ENCODE results near the gene ZXDC. TPM values are rescaled to one million over a fixed set of nuclear protein-coding genes. Genes with fewer than 3 reads are reported as not detected.

The ZXDC gene
- total and polyA plus RNA-seq, 2 donors (not counting 3 experiments of a cell fraction or from before 2014, with no cell fraction given): 15.2 to 22.6 TPM

GRCh38 chr3:126433496-126434263, 42.0 kb downstream of the ZXDC start:
- Histone ChIP-seq H3K9me1 (replicated peaks; ENCODE audit: control insufficient read depth, extremely low read depth, insufficient read depth, low read length) (no peaks in the 10 kb centered on the region), H3K9me3 (replicated peaks; ENCODE audit: control insufficient read depth, insufficient read depth, low read length) (no peaks in the 10 kb centered on the region), H4K20me1 (replicated peaks; ENCODE audit: control insufficient read depth, extremely low read depth, insufficient read depth, low read length) (no peaks in the 10 kb centered on the region), H3K4me1 (ENCODE audit: control insufficient read depth, extremely low read depth, insufficient read depth, low read length) (no peaks in the 10 kb centered on the region), H3K27me3 (ENCODE audit: control insufficient read depth in 2 of 2, insufficient read depth in 2 of 2, low read length in 2 of 2) (no peaks in the 10 kb centered on the region), H3K27ac (ENCODE audit: insufficient read depth, low read depth, low read length) (no peak overlapping the region), H3K4me2 (ENCODE audit: insufficient read depth, low read length) (no peak overlapping the region), H3K4me3 (replicated peaks in 1 of 3; ENCODE audit: insufficient read depth in 1 of 3, low read depth in 1 of 3, low read length in 3 of 3) (no peak overlapping the region), H3K9ac (replicated peaks; ENCODE audit: extremely low read depth, insufficient read depth, low read length) (no peak overlapping the region), H2AFZ (ENCODE audit: low read depth, low read length) (no peak overlapping the region), H3K79me2 (ENCODE audit: control insufficient read depth, insufficient read depth, low read length) (no peaks in the 10 kb centered on the region), H3K36me3 (ENCODE audit: control insufficient read depth in 2 of 2, extremely low read depth in 1 of 2, insufficient read depth in 2 of 2, low read length in 2 of 2) (peaks cover 0 to 3% of the 10 kb centered on the region in 2 experiments)
- FAIRE-seq (no peak), DNase-seq (ENCODE audit: low read depth, low spot score) (no peak)
- ChIA-PET POLR2A (no interaction called here), CTCF (interaction anchor here (1.1 kb wide), 1 partner anchor 300 kb away, joined by 3 read pairs; no protein-coding TSS in a partner anchor)
- dilution Hi-C loops (cut with MboI; ENCODE audit: extremely low pct_ligation_motif_present, low sequenced_read_pairs) (no loop called here), intact Hi-C loops (cut with micrococcal nuclease) (no loop called here)
- no peak for TF ChIP-seq CTCF (IDR thresholded peaks at IDR 0.05; ENCODE audit: extremely low read depth in 1 of 2, insufficient read depth in 1 of 2, low read depth in 1 of 2, low read length in 2 of 2)
- TF ChIP-seq POLR2A (IDR thresholded peaks at IDR 0.05; ENCODE audit: low read depth, low read length): no peak
- no peak for TF ChIP-seq EZH2 (IDR thresholded peaks at IDR 0.05; ENCODE audit: borderline replicate concordance, low read depth, low read length, severe bottlenecking)
- TF ChIP-seq FOS (IDR thresholded peaks at IDR 0.05; ENCODE audit: borderline replicate concordance, insufficient read depth, low read length): no peak
- no peak for TF ChIP-seq MYC (IDR thresholded peaks at IDR 0.05; ENCODE audit: low read depth, low read length)
- no peak for TF ChIP-seq GATA2 (IDR thresholded peaks at IDR 0.05; ENCODE audit: insufficient read depth, insufficient read length, low read depth, low read length)
- TF ChIP-seq JUN (IDR thresholded peaks at IDR 0.05; ENCODE audit: borderline replicate concordance, insufficient read depth, insufficient read length, low read depth): no peak
- TF ChIP-seq POLR2AphosphoS5 (IDR thresholded peaks at IDR 0.05; ENCODE audit: insufficient read depth, low read depth, low read length): no peak
- no peak for TF ChIP-seq MAX (IDR thresholded peaks at IDR 0.05; ENCODE audit: insufficient read depth, insufficient read length)
- BruUV-seq (replicated peaks): no TSS peak

All from endothelial cell of umbilical vein (primary cell).